GM12873 (cell line): ENCODE data around the gene MYH15.

Source experiments
- TF ChIP-seq, protein P1 (sequence below): IDR thresholded peaks from 2 replicates; pipeline ENCODE4 v1.5.1; 2012; ENCODE audit warnings: low read depth, mild to moderate bottlenecking, moderate library complexity, low read length, control low read depth; ENCODE audit not compliant: insufficient read depth; ENCODE audit errors: missing control alignments

MYH15 gene

DNA sequence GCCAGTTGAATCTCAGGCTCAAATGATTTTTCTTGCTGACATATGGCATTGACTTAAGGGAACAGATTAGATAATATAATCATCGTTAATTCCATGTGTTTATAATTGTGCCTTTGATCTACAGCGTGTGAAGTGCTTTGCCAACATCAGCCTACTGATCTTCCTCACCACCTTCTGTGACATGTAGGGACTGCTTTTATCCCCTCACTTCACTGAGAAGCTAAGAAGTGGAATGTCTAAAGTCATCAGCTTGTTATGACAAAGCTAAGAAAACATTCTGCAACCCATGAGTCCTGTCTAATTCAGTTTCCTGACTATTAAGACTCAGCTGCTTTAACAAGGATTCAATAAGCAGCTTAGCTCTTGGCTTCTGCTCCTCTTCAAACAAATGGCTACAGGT lies 106.0 kb downstream of the MYH15 start:
- TF ChIP-seq, protein P1, sequence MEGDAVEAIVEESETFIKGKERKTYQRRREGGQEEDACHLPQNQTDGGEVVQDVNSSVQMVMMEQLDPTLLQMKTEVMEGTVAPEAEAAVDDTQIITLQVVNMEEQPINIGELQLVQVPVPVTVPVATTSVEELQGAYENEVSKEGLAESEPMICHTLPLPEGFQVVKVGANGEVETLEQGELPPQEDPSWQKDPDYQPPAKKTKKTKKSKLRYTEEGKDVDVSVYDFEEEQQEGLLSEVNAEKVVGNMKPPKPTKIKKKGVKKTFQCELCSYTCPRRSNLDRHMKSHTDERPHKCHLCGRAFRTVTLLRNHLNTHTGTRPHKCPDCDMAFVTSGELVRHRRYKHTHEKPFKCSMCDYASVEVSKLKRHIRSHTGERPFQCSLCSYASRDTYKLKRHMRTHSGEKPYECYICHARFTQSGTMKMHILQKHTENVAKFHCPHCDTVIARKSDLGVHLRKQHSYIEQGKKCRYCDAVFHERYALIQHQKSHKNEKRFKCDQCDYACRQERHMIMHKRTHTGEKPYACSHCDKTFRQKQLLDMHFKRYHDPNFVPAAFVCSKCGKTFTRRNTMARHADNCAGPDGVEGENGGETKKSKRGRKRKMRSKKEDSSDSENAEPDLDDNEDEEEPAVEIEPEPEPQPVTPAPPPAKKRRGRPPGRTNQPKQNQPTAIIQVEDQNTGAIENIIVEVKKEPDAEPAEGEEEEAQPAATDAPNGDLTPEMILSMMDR = no peak

DNA sequence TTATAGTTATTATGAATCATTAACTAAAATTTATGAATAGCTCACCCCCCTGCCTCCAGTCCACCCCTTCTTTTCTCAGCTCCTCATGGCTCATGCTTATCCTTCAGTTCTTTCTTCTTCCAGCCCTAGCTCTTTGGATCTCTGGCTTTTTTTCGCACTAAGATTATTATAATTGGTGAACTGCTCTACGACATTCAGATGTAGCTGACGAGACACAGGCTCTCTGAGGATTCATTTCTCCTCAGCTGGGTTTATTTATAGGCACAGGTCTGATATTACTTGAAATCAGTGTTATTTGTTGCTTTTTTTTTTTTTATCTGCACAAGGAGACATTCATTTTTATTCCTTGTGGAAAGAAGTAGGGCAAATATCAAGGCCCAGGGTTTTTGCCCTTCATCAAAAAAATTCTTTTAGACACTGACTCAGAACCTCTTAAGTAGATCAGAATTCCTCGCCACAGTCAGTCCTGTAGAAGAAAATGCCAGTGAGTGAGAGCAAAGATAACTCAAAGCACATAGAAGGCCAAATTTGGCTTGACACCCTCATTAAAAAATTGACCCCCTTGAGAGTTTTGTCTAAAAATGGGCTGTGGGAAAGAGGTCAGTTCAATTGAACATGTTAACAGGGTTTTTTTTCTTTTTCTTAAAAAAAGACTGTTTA lies 106.6 kb downstream of the MYH15 start:
- TF ChIP-seq, protein P1 = no peak

DNA sequence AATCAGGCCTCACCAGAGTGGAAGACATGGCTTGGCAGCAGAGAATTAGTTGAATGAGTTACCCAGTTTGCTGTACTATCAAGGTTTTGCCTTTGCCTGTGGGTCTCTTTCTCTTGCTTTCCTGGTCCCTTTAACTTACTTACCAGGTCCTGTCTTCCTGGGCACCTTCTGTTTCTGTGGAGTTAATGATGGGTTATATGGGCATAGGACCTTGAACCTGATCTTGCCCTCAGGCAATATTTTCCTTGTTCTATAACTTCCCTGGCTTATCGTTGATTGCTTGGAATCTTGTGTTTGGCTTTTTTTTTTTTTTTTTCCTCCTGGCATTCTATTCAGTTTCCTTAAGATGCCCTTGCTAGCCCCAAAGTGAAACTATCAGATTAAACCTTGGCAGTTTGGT lies 107.2 kb downstream of the MYH15 start:
- TF ChIP-seq, protein P1 = no peak

DNA sequence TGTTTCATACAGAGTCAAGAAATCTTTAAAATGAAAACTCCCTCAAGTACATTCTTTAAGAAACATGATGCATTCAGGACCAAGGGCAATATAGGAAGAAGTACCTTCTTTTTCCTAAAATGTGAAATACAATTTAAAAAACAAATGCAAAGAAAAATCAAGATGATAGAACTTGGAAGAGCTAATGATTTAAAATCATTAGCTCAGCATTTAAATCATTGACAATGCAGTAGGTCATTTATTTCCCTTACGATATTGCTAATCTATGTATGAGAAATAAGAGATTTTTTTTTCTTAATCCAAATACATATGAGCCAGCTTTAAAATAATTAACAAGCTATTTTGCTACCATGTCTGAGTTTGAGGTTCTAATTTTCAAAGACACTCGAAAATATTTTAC lies 108.6 kb downstream of the MYH15 start:
- TF ChIP-seq, protein P1 = no peak

DNA sequence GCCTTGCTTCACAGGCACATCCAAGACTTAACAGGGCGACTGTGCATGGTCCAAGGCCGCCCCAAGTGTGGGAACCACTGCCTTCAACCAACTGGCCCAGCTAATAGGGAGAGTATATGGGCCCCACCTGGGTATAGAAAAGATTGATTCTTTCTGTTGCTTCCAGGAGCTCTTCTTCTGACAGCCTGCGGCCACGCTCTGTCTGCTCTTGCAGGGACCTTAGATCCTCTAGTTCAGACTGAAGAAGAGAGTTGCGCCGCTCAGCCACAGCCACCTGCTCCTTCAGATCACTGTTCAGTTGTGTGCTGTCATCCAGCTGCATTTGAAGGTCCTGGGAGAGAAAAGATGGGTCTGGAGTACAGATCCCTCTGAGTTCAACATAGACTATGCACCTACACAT lies 111.9 kb downstream of the MYH15 start:
- TF ChIP-seq, protein P1 = no peak

DNA sequence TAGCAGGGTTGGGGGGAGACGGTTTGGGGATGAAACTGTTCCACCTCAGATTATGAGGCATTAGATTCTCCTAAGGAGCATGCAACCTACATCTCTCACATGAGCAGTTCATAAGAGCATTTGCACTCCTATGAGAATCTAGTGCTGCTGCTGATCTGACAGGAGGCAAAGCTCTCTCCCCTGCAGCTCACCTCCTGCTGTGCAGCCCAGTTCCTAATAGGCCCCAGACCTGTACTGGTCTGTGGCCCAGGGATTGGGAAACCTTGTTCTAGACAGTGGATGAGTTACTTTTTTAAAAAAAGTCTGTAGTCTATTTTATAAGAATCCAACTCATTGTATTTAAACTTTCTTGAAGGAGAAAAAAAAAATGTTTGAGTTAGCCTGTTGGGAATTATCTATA lies 114.1 kb downstream of the MYH15 start:
- TF ChIP-seq, protein P1 = no peak

DNA sequence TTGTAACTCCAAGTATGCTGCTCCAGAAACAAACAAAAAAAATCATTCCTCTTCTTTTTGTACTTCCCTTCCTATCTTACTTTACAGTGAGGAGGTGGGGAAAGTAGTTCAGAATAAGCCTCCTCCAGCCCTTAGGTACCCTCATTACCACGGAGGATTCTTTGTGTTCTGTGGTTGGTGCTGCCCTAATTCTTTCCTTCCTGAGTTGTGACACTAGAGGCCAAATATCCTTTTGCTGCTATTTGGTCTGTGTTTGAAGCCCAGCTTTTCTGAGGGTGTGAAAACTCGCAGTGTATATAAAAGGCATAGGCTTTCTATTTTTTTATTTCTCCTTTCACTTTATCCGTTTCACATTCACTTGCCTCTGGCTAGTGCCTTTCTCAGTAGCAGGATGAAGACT lies 115.8 kb downstream of the MYH15 start:
- TF ChIP-seq, protein P1 = no peak
